Measurements from ENCODE around the gene WDR20.

The WDR20 gene

GRCh38 chr14:102225386-102225785 lies 85.7 kb downstream of the WDR20 start:
- TF ChIP-seq YY1 (IDR thresholded peaks at IDR 0.05; ENCODE audit: low read depth) (no peak), TEAD4 (IDR thresholded peaks at IDR 0.05) (peak; percentile 41; the same call in 1 of the 2 replicates)

- TF ChIP-seq EGR1 (IDR thresholded peaks at IDR 0.05) = no peak
- no peak for TF ChIP-seq CEBPB (IDR thresholded peaks at IDR 0.05)
- no peak for TF ChIP-seq TCF12 (IDR thresholded peaks at IDR 0.05; ENCODE audit: low read depth)
- no peak for TF ChIP-seq REST (IDR thresholded peaks at IDR 0.05; ENCODE audit: low read depth)
- TF ChIP-seq USF1 (IDR thresholded peaks at IDR 0.05) = no peak
- TF ChIP-seq FOXM1 (IDR thresholded peaks at IDR 0.05; ENCODE audit: borderline replicate concordance, low read depth) = no peak
- TF ChIP-seq NFIC (IDR thresholded peaks at IDR 0.05) = no peak
- TF ChIP-seq YY1 (IDR thresholded peaks at IDR 0.05; ENCODE audit: low read depth) = no peak
- TF ChIP-seq EP300 (IDR thresholded peaks at IDR 0.05; ENCODE audit: borderline replicate concordance) = no peak
Measured at GRCh38 chr14:102225936-102226335, 86.2 kb downstream of the WDR20 start.

GRCh38 chr14:102226356-102227125 lies 86.8 kb downstream of the WDR20 start:
- TF ChIP-seq YY1 (IDR thresholded peaks at IDR 0.05; ENCODE audit: low read depth) = no peak
- no peak for TF ChIP-seq TAF1 (IDR thresholded peaks at IDR 0.05; ENCODE audit: low read depth)
- TF ChIP-seq RAD21 (IDR thresholded peaks at IDR 0.05; ENCODE audit: low read depth) = no peak
- TF ChIP-seq CEBPB (IDR thresholded peaks at IDR 0.05) = no peak
- TF ChIP-seq NFIC (IDR thresholded peaks at IDR 0.05) = no peak
- TF ChIP-seq ZBTB7A (IDR thresholded peaks at IDR 0.05; ENCODE audit: low read depth) = no peak
- TF ChIP-seq USF1 (IDR thresholded peaks at IDR 0.05) = no peak
- TF ChIP-seq MAX (IDR thresholded peaks at IDR 0.05) = no peak
- no peak for TF ChIP-seq TEAD4 (IDR thresholded peaks at IDR 0.05)
- no peak for TF ChIP-seq EP300 (IDR thresholded peaks at IDR 0.05; ENCODE audit: borderline replicate concordance)
- TF ChIP-seq CREB1 (IDR thresholded peaks at IDR 0.05; ENCODE audit: low read depth) = no peak
- TF ChIP-seq REST (IDR thresholded peaks at IDR 0.05; ENCODE audit: low read depth) = no peak
- TF ChIP-seq TCF12 (IDR thresholded peaks at IDR 0.05; ENCODE audit: low read depth) = no peak
- no peak for TF ChIP-seq FOXM1 (IDR thresholded peaks at IDR 0.05; ENCODE audit: borderline replicate concordance, low read depth)
- TF ChIP-seq EGR1 (IDR thresholded peaks at IDR 0.05) = no peak

GRCh38 chr14:102227184-102227964 lies 87.7 kb downstream of the WDR20 start:
- TF ChIP-seq CEBPB (IDR thresholded peaks at IDR 0.05) = no peak

- TF ChIP-seq RAD21 (IDR thresholded peaks at IDR 0.05; ENCODE audit: low read depth) (no peak), EGR1 (IDR thresholded peaks at IDR 0.05) (no peak), TCF12 (IDR thresholded peaks at IDR 0.05; ENCODE audit: low read depth) (no peak), CEBPB (IDR thresholded peaks at IDR 0.05) (no peak), ZBTB7A (IDR thresholded peaks at IDR 0.05; ENCODE audit: low read depth) (no peak), YY1 (IDR thresholded peaks at IDR 0.05; ENCODE audit: low read depth) (no peak), EP300 (IDR thresholded peaks at IDR 0.05; ENCODE audit: borderline replicate concordance) (no peak), NFIC (IDR thresholded peaks at IDR 0.05) (no peak), MAX (IDR thresholded peaks at IDR 0.05) (no peak), USF1 (IDR thresholded peaks at IDR 0.05) (no peak), TAF1 (IDR thresholded peaks at IDR 0.05; ENCODE audit: low read depth) (no peak), TEAD4 (IDR thresholded peaks at IDR 0.05) (no peak), FOXM1 (IDR thresholded peaks at IDR 0.05; ENCODE audit: borderline replicate concordance, low read depth) (no peak)
Measured at GRCh38 chr14:102229071-102229738, 89.5 kb downstream of the WDR20 start.

All from Ishikawa (cell line).